22Rv1 (cell line): ENCODE measurements around the gene GDPD3.
A peak's percentile ranks its signal among the peaks of the same experiment; 100 is the strongest.

Experiments
- H3K27ac ChIP-seq: fragments of 450-650 bp; 2 replicates; pipeline ENCODE4 v1.5.1; 2017
- CTCF ChIP-seq: fragments of 450-650 bp; IDR thresholded peaks from 2 replicates; pipeline ENCODE4 v1.5.1; 2017; ENCODE audit warnings: mild to moderate bottlenecking
- ZFX ChIP-seq: fragments of 450-650 bp; IDR thresholded peaks from 2 replicates; pipeline ENCODE4 v1.6.1; 2017; ENCODE audit warnings: antibody characterized with exemption, borderline replicate concordance

GDPD3 gene

GRCh38 chr16:30065943-30066760, 47.2 kb downstream of the GDPD3 start:
- TF ChIP-seq CTCF = no peak
- no peak for TF ChIP-seq ZFX
- peak overlapping the region; percentile 98 for H3K27ac ChIP-seq

- no peak for TF ChIP-seq ZFX
- no peak for TF ChIP-seq CTCF
- H3K27ac ChIP-seq = peak within 1 kb of the TSS; percentile 98
Observed at GRCh38 chr16:30065102-30065942, 48.0 kb downstream of the GDPD3 start, which contains the start of gene ALDOA. Gene ALDOA, plus strand, starts transcription at chr16:30065760. Its CDS starts 1,138 bp downstream, at chr16:30066898.

- TF ChIP-seq CTCF (no peak), ZFX (no peak)
- H3K27ac ChIP-seq = peak overlapping the region; percentile 98
Observed at GRCh38 chr16:30064729-30065101, 48.6 kb downstream of the GDPD3 start.

GRCh38 chr16:30063893-30064728, 49.2 kb downstream of the GDPD3 start:
- TF ChIP-seq CTCF = no peak
- no peak for TF ChIP-seq ZFX
- H3K27ac ChIP-seq = peak overlapping the region; percentile 98

- TF ChIP-seq CTCF = no peak
- TF ChIP-seq ZFX = no peak
- H3K27ac ChIP-seq = peak overlapping the region; percentile 98
Observed at GRCh38 chr16:30063278-30063892, 50.0 kb downstream of the GDPD3 start.

GRCh38 chr16:30060836-30061554, 52.3 kb downstream of the GDPD3 start:
- TF ChIP-seq CTCF (no peak), ZFX (no peak)
- H3K27ac ChIP-seq = peak overlapping the region; percentile 58
